AG10803 (cell line): ENCODE results near the gene SMPD3.

Source experiments
- DNase-seq: peaks from one replicate; pipeline ENCODE4 v3.0.0; 2010; ENCODE audit warnings: low read depth
- H3K4me3 ChIP-seq: 2 replicates; pipeline ENCODE4 v1.5.1; 2011; ENCODE audit warnings: mild to moderate bottlenecking, low read length, control low read depth
- TF ChIP-seq, protein P1 (sequence below): conservative IDR thresholded peaks from 2 replicates; pipeline ENCODE4 v1.5.1; 2011; ENCODE audit warnings: mild to moderate bottlenecking, low read length, control low read depth, inconsistent platforms

Gene SMPD3

GRCh38 chr16:68328151-68328859 lies 120.0 kb downstream of the SMPD3 start:
- H3K4me3 ChIP-seq = no peak overlapping the region
- DNase-seq = peak; percentile 81
- TF ChIP-seq, protein P1, sequence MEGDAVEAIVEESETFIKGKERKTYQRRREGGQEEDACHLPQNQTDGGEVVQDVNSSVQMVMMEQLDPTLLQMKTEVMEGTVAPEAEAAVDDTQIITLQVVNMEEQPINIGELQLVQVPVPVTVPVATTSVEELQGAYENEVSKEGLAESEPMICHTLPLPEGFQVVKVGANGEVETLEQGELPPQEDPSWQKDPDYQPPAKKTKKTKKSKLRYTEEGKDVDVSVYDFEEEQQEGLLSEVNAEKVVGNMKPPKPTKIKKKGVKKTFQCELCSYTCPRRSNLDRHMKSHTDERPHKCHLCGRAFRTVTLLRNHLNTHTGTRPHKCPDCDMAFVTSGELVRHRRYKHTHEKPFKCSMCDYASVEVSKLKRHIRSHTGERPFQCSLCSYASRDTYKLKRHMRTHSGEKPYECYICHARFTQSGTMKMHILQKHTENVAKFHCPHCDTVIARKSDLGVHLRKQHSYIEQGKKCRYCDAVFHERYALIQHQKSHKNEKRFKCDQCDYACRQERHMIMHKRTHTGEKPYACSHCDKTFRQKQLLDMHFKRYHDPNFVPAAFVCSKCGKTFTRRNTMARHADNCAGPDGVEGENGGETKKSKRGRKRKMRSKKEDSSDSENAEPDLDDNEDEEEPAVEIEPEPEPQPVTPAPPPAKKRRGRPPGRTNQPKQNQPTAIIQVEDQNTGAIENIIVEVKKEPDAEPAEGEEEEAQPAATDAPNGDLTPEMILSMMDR = peak; percentile 97

- H3K4me3 ChIP-seq = no peak overlapping the region
- TF ChIP-seq, protein P1 = no peak
- DNase-seq = no peak
Measured at GRCh38 chr16:68324780-68325357, 123.4 kb downstream of the SMPD3 start.

GRCh38 chr16:68324336-68324735 lies 124.0 kb downstream of the SMPD3 start:
- TF ChIP-seq, protein P1 = no peak
- no peak overlapping the region for H3K4me3 ChIP-seq
- DNase-seq = no peak

DNA sequence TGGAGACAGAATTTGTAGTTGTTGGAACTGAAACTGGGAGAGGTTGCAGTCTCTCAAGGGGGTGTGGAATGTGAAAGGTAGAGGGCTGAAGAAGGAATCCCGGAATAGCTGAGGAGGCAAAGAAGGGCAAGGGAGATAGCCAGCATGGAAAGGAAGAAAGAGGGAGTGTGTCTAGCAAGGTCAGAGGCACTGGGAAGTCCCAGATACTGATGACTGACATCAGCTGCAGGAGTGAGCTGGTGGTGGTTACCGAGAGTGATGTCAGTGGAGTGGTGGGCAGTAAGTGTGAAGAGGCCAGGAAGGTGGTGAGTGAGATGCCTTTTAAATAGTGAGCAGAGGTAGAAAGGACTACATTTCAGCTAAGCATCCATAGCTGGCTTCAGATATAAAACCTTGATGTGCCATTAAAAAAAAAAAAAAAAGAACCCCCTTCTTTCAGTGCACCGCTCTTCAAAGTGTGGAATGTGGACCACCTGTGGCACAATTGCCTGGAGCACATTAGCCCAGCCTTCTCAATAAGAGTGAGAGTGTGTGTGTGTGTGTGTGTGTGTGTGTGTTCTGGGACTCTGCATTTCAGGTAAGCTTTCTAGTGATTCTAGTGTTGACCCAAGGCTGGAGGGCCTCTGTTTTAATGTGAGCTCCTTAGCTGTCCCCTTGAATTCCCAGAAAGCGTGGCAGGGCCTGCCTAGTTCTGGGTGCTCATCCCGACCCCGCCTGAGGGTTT lies 129.0 kb downstream of the SMPD3 start:
- H3K4me3 ChIP-seq = no peak overlapping the region
- TF ChIP-seq, protein P1 = no peak
- no peak for DNase-seq

GRCh38 chr16:68313116-68313515 lies 135.2 kb downstream of the SMPD3 start:
- no peak for DNase-seq
- TF ChIP-seq, protein P1 = no peak
- H3K4me3 ChIP-seq = no peak overlapping the region

- TF ChIP-seq, protein P1 = peak; percentile 16; the same call in 1 of the 2 replicates
- H3K4me3 ChIP-seq = peak within 1 kb of the TSS; percentile 99
- peak; percentile 84 for DNase-seq
Measured at GRCh38 chr16:68310774-68311511, 137.4 kb downstream of the SMPD3 start, which contains the start of the genes PRMT7 and SLC7A6OS. Gene PRMT7, plus strand, starts transcription at chr16:68311019. Its CDS starts 4,961 bp downstream, at chr16:68315980. Gene SLC7A6OS, minus strand, starts transcription at chr16:68310946. Its CDS starts 20 bp downstream, at chr16:68310926.
